ENCODE data around the gene B4GALT1.

B4GALT1 gene

DNA sequence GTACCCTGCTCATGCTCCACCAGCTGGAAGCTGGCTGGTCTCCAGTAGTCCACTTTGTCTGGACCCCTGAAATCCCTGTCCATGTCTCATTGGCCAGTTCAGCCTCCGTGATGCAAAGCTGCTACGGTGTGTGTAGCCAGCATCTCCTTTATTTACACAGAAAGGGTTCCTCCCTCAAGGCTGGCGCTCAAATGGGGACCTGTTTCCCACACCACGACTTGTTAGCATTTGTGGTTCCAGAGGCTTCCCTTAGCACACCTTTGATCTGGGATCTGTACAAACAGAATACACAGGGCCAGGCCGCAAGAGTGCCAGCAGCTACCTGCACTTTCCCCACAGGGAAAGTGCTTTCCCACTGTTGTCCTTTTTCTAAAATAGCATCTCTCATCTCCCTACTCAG, 85.0 kb downstream of the B4GALT1 start:
- no peak for DNase-seq (ENCODE audit: low read depth)
- TF ChIP-seq CTCF (IDR thresholded peaks at IDR 0.05; ENCODE audit: low read depth, low read length, missing control alignments), result no peak
- no peak overlapping the region for H3K4me3 ChIP-seq (ENCODE audit: low read depth, low read length)

GRCh38 chr9:33081128-33081851, 85.8 kb downstream of the B4GALT1 start:
- TF ChIP-seq CTCF (IDR thresholded peaks at IDR 0.05; ENCODE audit: low read depth, low read length, missing control alignments), result peak; percentile 60
- no peak overlapping the region for H3K4me3 ChIP-seq (ENCODE audit: low read depth, low read length)
- peak; percentile 74 for DNase-seq (ENCODE audit: low read depth)

- DNase-seq (ENCODE audit: low read depth), result no peak
- no peak overlapping the region for H3K4me3 ChIP-seq (ENCODE audit: low read depth, low read length)
- TF ChIP-seq CTCF (IDR thresholded peaks at IDR 0.05; ENCODE audit: low read depth, low read length, missing control alignments), result no peak
These were observed 86.6 kb downstream of the B4GALT1 start for GRCh38 chr9:33080534-33080933.

- peak; percentile 92 for DNase-seq (ENCODE audit: low read depth)
- H3K4me3 ChIP-seq (ENCODE audit: low read depth, low read length), result peak within 1 kb of the TSS; percentile 67
- no peak for TF ChIP-seq CTCF (IDR thresholded peaks at IDR 0.05; ENCODE audit: low read depth, low read length, missing control alignments)
These were observed 90.8 kb downstream of the B4GALT1 start, which contains the start of gene SMU1 for GRCh38 chr9:33076046-33077004. Gene SMU1 (minus strand): TSS chr9:33076674. CDS start chr9:33076608, 66 bp downstream.

DNA sequence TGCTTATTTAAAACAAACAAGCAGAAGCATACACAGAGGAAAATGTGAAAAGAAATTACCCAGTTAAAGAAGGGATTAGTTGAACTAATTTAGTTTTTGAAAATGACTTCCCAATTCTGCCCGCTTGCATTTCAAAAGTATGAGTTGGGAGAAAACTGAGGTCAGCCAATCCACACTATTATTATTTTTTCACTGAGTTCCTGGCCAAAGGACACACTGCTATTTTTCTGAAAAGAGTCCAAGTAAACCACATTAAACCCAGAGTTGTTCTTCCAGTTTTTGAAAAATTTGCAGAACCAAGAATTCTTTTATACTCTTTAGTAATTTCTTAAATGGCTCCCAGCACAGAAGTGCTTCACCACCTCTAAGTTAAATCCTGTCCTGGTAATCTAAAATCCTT, 98.1 kb downstream of the B4GALT1 start:
- DNase-seq (ENCODE audit: low read depth), result no peak
- no peak for TF ChIP-seq CTCF (IDR thresholded peaks at IDR 0.05; ENCODE audit: low read depth, low read length, missing control alignments)
- no peak overlapping the region for H3K4me3 ChIP-seq (ENCODE audit: low read depth, low read length)

- peak; percentile 53 for DNase-seq (ENCODE audit: low read depth)
- no peak for TF ChIP-seq CTCF (IDR thresholded peaks at IDR 0.05; ENCODE audit: low read depth, low read length, missing control alignments)
- H3K4me3 ChIP-seq (ENCODE audit: low read depth, low read length), result no peak overlapping the region; the same call in 1 of the 2 replicates
These were observed 101.7 kb downstream of the B4GALT1 start for GRCh38 chr9:33065157-33066076.
